HEK293T (cell line): Measurements from ENCODE around the gene BBS7.

Experiments used
- BHLHE40 ChIP-seq: fragments of 450-650 bp; IDR thresholded peaks from 2 replicates; pipeline ENCODE4 v1.6.1; 2016; ENCODE audit warnings: mild to moderate bottlenecking, moderate library complexity, borderline replicate concordance
- FOXM1 ChIP-seq: fragments of 450-650 bp; IDR thresholded peaks from 2 replicates; pipeline ENCODE4 v1.6.1; 2017; ENCODE audit warnings: mild to moderate bottlenecking, borderline replicate concordance
- L3MBTL2 ChIP-seq: fragments of 450-650 bp; conservative IDR thresholded peaks from 2 replicates; pipeline ENCODE4 v1.6.1; 2016; ENCODE audit warnings: mild to moderate bottlenecking
- LEF1 ChIP-seq: fragments of 450-650 bp; IDR thresholded peaks from 2 replicates; pipeline ENCODE4 v1.6.1; 2017; ENCODE audit warnings: mild to moderate bottlenecking, borderline replicate concordance
- PKNOX1 ChIP-seq: fragments of 450-650 bp; IDR thresholded peaks from 2 replicates; pipeline ENCODE4 v1.6.1; 2016
- SP1 ChIP-seq: fragments of 450-650 bp; IDR thresholded peaks from 2 replicates; pipeline ENCODE4 v1.6.1; 2017
- SUZ12 ChIP-seq: fragments of 450-650 bp; IDR thresholded peaks from 2 replicates; pipeline ENCODE4 v1.6.1; 2016; ENCODE audit warnings: mild to moderate bottlenecking
- TARDBP ChIP-seq: fragments of 450-650 bp; IDR thresholded peaks from 2 replicates; pipeline ENCODE4 v1.6.1; 2016
- ZNF384 ChIP-seq: fragments of 450-650 bp; IDR thresholded peaks from 2 replicates; pipeline ENCODE4 v1.6.1; 2016

- TF ChIP-seq SP1: no peak
- no peak for TF ChIP-seq ZNF384
- TF ChIP-seq SUZ12: no peak
- TF ChIP-seq FOXM1: no peak
- TF ChIP-seq L3MBTL2: no peak
- TF ChIP-seq LEF1: no peak
- TF ChIP-seq TARDBP: no peak
- no peak for TF ChIP-seq PKNOX1
- TF ChIP-seq BHLHE40: no peak
Measured at GRCh38 chr4:121885115-121885514, 14.8 kb upstream of the BBS7 start.
